Measurements from ENCODE around the gene GET4. TPM values are rescaled to one million over a fixed set of nuclear protein-coding genes. Genes with fewer than 3 reads are reported as not detected.

Gene GET4
- total RNA-seq, 1 experiment from 2014 or later: 43.2 TPM

GRCh38 chr7:879706-880105 lies 3.4 kb downstream of the GET4 start:
- in situ Hi-C loops (cut with HindIII; ENCODE audit: low pct_unique_long_range_greater_than_20kb, low sequenced_read_pairs): no loop called here
- no peak for DNase-seq (ENCODE audit: low read depth, low spot score)

GRCh38 chr7:880450-880849 lies 4.1 kb downstream of the GET4 start:
- in situ Hi-C loops (cut with HindIII; ENCODE audit: low pct_unique_long_range_greater_than_20kb, low sequenced_read_pairs): no loop called here

DNA sequence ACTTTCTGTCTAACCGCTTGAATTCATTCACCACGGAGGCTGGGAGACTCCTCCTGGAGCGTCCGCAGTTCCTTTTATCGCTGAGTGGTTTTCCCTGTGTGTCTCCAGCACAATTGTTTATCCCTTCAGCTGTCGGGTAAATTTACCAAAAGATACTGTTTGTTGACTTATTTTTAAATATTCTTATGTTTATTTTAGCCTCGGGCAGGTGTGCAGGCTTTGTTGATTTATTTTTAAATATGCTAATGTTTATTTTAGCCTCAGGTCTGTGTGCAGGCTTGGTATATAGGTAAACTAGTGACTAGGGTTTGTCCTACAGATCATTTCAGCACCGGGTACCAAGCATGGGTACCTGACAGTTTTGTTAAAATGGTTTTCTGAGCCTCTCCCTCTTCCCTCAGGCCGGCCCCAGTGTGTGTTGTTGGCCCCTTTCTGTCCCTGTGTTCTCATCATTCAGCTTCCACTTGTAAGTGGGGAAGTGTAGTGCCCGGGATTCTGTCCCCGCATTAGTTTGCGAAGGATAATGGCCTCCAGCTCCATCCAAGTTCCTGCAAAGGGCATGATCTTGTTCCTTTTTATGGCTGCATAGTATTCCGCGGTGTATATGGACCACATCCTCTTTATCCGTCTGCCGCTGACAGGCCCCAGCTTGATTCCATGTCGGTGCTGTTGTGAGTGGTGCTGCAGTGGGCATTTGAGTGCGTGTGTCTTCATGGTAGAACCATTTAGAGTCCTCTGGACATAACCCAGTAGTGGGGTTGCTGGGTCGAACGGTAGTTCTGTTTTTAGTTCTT lies 5.3 kb downstream of the GET4 start:
- DNase-seq (ENCODE audit: low read depth, low spot score): no peak
- in situ Hi-C loops (cut with HindIII; ENCODE audit: low pct_unique_long_range_greater_than_20kb, low sequenced_read_pairs): no loop called here

More at GRCh38 chr7:880450-880849, 4.1 kb downstream of the GET4 start:
- no peak for DNase-seq (ENCODE audit: low read depth, low spot score)

GRCh38 chr7:882336-883035 lies 6.1 kb downstream of the GET4 start:
- in situ Hi-C loops (cut with HindIII; ENCODE audit: low pct_unique_long_range_greater_than_20kb, low sequenced_read_pairs): no loop called here
- DNase-seq (ENCODE audit: low read depth, low spot score): no peak

GRCh38 chr7:883055-884021 lies 7.0 kb downstream of the GET4 start:
- in situ Hi-C loops (cut with HindIII; ENCODE audit: low pct_unique_long_range_greater_than_20kb, low sequenced_read_pairs): no loop called here
- DNase-seq (ENCODE audit: low read depth, low spot score): no peak

GRCh38 chr7:884191-885003 lies 8.0 kb downstream of the GET4 start:
- in situ Hi-C loops (cut with HindIII; ENCODE audit: low pct_unique_long_range_greater_than_20kb, low sequenced_read_pairs): no loop called here

GRCh38 chr7:885261-885892 lies 9.0 kb downstream of the GET4 start:
- in situ Hi-C loops (cut with HindIII; ENCODE audit: low pct_unique_long_range_greater_than_20kb, low sequenced_read_pairs): no loop called here
- DNase-seq (ENCODE audit: low read depth, low spot score): no peak

More at GRCh38 chr7:884191-885003, 8.0 kb downstream of the GET4 start:
- DNase-seq (ENCODE audit: low read depth, low spot score): no peak

DNA sequence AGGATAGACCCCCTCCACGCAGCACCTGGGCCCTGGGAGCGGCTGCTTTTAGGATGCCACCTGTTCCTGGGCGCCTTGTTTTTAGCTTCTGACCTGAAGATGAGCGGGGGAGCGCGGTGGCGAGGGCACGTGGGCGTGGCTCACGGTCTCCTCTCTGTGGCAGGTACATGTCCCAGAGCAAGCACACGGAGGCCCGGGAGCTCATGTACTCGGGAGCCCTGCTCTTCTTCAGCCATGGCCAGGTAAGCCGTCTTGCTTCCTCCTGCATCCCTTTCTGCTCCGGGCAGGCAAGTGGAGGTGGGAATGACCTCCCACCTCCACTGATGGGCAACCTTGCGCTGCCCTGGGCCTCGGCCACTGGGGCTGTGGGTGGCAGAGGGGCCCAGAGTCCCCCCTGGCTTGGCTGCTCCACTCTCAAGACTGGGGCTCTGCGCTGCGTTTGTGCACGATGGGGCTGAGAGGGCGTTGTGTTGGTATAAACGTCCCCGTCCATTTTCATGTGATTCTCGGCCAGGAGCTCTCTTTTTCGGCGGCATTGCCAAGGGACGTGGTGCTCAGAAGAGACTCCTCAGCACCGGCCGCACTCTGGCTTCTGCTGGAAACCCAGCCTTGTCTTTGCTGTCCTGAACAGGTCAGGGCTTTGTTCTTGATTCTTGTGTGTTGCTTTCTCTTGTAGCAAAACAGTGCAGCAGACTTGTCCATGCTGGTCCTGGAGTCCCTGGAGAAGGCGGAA lies 9.7 kb downstream of the GET4 start:
- no peak for DNase-seq (ENCODE audit: low read depth, low spot score)
- in situ Hi-C loops (cut with HindIII; ENCODE audit: low pct_unique_long_range_greater_than_20kb, low sequenced_read_pairs): no loop called here

- DNase-seq (ENCODE audit: low read depth, low spot score): no peak
- in situ Hi-C loops (cut with HindIII; ENCODE audit: low pct_unique_long_range_greater_than_20kb, low sequenced_read_pairs): no loop called here
These were observed 10.5 kb downstream of the GET4 start for GRCh38 chr7:886626-887487.

DNA sequence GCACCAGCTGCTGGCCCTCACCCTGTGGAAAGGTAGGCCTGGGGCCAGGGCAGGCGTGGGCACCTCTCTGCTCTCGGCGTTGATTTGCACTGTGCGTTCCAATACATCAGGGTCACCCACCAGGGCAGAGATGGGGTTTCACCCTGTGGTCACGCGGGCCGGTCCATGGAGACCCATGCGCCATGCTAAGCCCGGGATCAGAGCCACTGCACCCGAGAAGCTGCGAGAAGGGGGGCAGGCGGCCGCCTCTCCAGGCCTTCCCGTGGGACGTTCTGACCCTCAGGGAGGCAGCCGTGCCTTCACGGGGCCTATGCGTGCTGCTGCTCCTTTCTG lies 11.1 kb downstream of the GET4 start:
- in situ Hi-C loops (cut with HindIII; ENCODE audit: low pct_unique_long_range_greater_than_20kb, low sequenced_read_pairs): no loop called here
- DNase-seq (ENCODE audit: low read depth, low spot score): no peak

DNA sequence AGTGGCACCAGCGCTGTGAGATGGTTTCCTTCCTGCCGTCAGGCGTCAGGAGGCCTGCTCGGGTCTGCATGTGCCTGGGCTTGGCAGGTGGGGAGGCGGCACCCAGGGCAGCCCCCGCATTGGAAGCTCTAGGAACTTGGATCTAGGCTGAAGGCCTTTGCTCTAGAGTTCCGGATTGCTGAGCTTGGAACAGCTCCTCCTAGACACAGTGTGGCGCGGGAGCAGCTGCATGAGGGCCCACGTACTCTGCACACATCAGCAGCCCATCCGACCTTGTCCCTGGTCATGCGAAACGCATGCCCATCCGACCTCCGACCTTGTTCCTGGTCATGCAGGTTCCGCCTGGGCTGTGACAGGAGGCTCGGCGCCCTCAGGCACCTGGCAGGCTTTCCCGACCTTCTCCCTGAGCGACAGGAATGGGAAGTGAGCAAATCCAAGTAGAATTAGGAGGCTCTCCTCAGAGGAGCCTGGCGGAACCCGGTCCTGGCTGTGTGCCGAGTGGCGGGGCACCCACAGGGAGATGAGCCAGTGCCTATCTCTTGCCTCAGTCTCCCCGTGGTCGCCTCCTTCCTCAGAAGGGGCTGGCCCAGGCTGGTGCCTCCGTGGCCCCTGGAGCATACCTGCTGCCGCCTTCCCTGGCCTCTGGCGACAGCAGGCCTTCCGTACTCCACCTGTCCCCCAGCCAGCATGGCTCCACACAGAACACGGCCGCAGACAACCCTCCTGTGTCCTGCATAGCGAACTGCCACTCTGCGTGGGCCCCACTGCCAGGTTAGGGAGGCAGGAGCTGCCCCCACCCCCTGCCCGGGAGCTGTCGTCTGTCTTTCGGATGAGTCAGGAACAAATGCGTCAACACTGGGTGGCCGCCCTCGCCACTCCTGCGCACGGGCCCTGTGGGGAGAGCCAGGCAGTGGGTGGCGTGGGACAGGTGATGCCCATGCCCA lies 12.0 kb downstream of the GET4 start:
- DNase-seq (ENCODE audit: low read depth, low spot score): no peak
- in situ Hi-C loops (cut with HindIII; ENCODE audit: low pct_unique_long_range_greater_than_20kb, low sequenced_read_pairs): no loop called here

DNA sequence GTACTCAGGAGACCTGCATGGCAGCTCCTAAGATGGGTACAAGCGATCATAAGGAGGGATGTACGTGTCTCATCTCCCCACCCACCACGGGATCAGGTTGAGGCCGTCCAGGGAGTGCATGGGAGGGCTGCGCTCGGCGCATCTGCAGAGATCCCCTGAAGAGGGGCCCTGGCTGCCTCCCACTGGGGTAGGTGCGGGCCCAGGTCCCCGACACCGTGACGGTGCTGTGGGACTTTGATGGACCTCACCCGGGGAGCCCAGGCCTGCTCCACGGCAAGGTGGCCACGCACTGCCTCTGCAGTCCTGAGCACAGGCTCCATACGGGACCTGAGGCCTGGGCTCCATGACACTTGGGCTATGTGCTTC lies 12.7 kb downstream of the GET4 start:
- no peak for DNase-seq (ENCODE audit: low read depth, low spot score)
- in situ Hi-C loops (cut with HindIII; ENCODE audit: low pct_unique_long_range_greater_than_20kb, low sequenced_read_pairs): no loop called here

DNA sequence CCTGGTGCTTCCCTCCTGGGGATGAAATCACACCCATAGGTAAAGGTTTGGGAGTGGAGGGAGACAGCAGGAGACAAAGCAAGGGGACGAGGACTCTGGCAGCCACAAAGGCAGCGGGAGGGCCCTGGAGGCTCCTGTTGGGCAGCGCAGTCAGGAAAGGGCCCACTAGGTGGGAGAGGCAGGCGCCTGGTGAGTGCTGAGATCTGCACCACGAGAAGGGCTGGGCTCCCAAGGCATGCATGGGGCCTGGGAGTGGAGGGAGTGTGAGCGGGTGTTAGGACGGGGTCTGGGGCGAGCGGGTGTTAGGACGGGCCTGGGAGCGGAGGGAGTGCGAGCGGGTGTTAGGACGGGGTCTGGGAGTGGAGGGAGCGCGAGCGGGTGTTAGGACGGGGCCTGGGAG lies 13.0 kb downstream of the GET4 start:
- no peak for DNase-seq (ENCODE audit: low read depth, low spot score)
- in situ Hi-C loops (cut with HindIII; ENCODE audit: low pct_unique_long_range_greater_than_20kb, low sequenced_read_pairs): no loop called here

DNA sequence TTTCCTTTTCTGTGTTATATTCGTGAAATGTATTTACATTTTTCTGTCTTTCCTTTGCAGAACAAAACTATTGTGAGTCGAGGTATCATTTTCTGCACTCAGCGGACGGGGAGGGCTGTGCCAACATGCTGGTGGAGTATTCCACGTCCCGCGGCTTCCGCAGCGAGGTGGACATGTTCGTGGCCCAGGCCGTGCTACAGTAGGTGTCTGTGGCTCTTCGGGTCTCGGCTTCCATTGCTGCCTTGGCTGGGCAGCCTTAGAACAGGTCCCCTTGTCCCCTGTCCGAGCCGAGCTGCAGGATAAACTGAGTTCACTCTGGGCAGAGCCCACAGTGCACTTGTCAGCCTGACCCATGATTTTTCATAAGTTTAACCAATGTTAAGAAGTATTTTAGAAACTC lies 14.5 kb downstream of the GET4 start:
- in situ Hi-C loops (cut with HindIII; ENCODE audit: low pct_unique_long_range_greater_than_20kb, low sequenced_read_pairs): no loop called here
- no peak for DNase-seq (ENCODE audit: low read depth, low spot score)

DNA sequence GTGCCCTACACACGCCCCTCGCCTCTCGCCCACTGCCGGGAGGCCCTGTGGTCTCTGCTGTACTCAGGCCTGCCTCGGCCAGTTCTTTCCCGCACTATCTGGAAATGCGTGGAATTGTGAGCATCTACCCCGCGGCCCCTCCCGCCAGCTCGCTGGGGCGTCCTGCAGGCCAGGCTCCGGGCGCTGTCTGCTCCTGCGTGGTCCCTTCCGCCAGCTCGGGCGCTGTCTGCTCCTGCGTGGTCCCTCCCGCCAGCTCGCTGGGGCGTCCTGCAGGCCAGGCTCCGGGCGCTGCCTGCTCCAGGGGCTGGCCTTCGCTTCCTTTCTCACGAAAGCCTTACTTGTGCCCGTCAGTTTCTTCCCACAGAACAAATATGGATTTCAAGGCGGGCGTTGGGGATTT lies 14.9 kb downstream of the GET4 start:
- no peak for DNase-seq (ENCODE audit: low read depth, low spot score)
- in situ Hi-C loops (cut with HindIII; ENCODE audit: low pct_unique_long_range_greater_than_20kb, low sequenced_read_pairs): no loop called here

All from SK-MEL-5 (cell line).